ENCODE results near the gene CCDC85A. TPM values are rescaled to one million over a fixed set of nuclear protein-coding genes. Genes with fewer than 3 reads are reported as not detected.

CCDC85A gene
- total RNA-seq, 1 donor from 2014 or later: 0.43 TPM

DNA sequence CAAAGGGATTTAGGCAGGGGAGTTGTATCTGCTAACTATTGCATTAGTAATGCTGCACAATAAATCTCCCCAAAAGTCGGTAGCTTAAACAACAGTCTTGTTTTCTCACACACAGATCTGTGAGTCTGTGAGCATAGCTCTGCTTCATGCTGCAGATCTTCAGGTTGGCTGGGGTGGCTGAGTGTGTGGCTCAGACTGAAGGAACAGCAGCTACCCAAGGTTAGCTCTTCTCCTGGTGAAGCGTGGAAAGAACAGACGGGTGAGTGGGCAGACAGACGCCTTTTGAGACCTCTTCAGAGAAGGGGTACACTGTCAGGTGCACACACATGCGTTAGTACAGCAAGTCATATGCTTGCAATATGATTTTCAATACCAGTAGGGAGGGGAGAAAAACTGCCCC lies 3.9 kb upstream of the CCDC85A start:
- Histone ChIP-seq H3K9ac (no peak overlapping the region), H3K27ac (no peak overlapping the region), H2AFZ (replicated peaks) (no peak overlapping the region), H3K4me2 (no peak overlapping the region), H3K27me3 (peaks cover 97% of the 10 kb centered on the region), H3K36me3 (no peaks in the 10 kb centered on the region), H3K4me1 (peaks cover 21% of the 10 kb centered on the region), H4K20me1 (ENCODE audit: low read depth) (peaks cover 15% of the 10 kb centered on the region), H3F3A (ENCODE audit: low read depth) (peaks cover 15% of the 10 kb centered on the region), H3K9me3 (ENCODE audit: low read depth) (no peaks in the 10 kb centered on the region), H3K79me2 (ENCODE audit: low read depth) (no peaks in the 10 kb centered on the region), H3K4me3 (no peak overlapping the region)
- Mint-ChIP-seq H3K4me1 (peaks cover 17% of the 10 kb centered on the region), H3K4me3 (no peak overlapping the region), H3K9me3 (no peaks in the 10 kb centered on the region), H3K36me3 (no peaks in the 10 kb centered on the region), H3K27ac (no peak overlapping the region), H3K27me3 (ENCODE audit: insufficient read depth, low read depth) (peaks cover 11% of the 10 kb centered on the region)
- TF ChIP-seq, protein P1, sequence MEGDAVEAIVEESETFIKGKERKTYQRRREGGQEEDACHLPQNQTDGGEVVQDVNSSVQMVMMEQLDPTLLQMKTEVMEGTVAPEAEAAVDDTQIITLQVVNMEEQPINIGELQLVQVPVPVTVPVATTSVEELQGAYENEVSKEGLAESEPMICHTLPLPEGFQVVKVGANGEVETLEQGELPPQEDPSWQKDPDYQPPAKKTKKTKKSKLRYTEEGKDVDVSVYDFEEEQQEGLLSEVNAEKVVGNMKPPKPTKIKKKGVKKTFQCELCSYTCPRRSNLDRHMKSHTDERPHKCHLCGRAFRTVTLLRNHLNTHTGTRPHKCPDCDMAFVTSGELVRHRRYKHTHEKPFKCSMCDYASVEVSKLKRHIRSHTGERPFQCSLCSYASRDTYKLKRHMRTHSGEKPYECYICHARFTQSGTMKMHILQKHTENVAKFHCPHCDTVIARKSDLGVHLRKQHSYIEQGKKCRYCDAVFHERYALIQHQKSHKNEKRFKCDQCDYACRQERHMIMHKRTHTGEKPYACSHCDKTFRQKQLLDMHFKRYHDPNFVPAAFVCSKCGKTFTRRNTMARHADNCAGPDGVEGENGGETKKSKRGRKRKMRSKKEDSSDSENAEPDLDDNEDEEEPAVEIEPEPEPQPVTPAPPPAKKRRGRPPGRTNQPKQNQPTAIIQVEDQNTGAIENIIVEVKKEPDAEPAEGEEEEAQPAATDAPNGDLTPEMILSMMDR (IDR thresholded peaks at IDR 0.05): no peak
- TF ChIP-seq EZH2phosphoT487 (IDR thresholded peaks at IDR 0.05) (no peak), EZH2 (IDR thresholded peaks at IDR 0.05) (no peak)
- no peak for DNase-seq (ENCODE audit: low spot score)

DNA sequence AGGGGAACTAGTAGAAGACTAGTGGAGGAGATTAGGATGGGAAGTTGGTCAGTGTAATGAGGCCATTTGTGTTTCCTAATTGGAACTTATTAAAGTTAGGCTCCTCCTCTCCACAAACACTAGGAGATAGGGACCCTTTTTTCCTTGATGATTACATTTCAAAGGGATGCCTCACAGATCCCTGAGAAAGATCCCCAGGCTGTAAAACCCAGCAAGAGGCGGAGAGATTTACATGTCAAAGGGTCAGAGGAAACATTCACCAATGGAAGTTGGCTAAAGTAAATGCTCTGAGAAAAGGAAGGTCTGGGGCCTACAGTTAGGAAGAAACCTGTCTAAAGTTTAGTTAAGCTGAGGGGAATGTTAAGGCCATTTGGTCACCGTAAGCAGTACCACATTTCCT lies 1.4 kb upstream of the CCDC85A start:
- Mint-ChIP-seq H3K27ac (no peak overlapping the region), H3K4me3 (peak overlapping the region; percentile 83), H3K36me3 (no peaks in the 10 kb centered on the region), H3K9me3 (no peaks in the 10 kb centered on the region), H3K27me3 (ENCODE audit: insufficient read depth, low read depth) (peaks cover 28% of the 10 kb centered on the region), H3K4me1 (peaks cover 26% of the 10 kb centered on the region)
- Histone ChIP-seq H3K4me3 (peak overlapping the region; percentile 1), H3K4me1 (peaks cover 32% of the 10 kb centered on the region), H3K27me3 (peaks cover 98% of the 10 kb centered on the region), H3K27ac (no peak overlapping the region), H4K20me1 (ENCODE audit: low read depth) (peaks cover 15% of the 10 kb centered on the region), H3K9me3 (ENCODE audit: low read depth) (no peaks in the 10 kb centered on the region), H3K36me3 (no peaks in the 10 kb centered on the region), H3K4me2 (peak overlapping the region; percentile 89), H3K79me2 (ENCODE audit: low read depth) (no peaks in the 10 kb centered on the region), H2AFZ (replicated peaks) (no peak overlapping the region), H3K9ac (no peak overlapping the region), H3F3A (ENCODE audit: low read depth) (peaks cover 24% of the 10 kb centered on the region)
- TF ChIP-seq EZH2phosphoT487 (IDR thresholded peaks at IDR 0.05) (no peak), EZH2 (IDR thresholded peaks at IDR 0.05) (no peak)
- TF ChIP-seq, protein P1 (IDR thresholded peaks at IDR 0.05): no peak
- peak; percentile 72 for DNase-seq (ENCODE audit: low spot score)

DNA sequence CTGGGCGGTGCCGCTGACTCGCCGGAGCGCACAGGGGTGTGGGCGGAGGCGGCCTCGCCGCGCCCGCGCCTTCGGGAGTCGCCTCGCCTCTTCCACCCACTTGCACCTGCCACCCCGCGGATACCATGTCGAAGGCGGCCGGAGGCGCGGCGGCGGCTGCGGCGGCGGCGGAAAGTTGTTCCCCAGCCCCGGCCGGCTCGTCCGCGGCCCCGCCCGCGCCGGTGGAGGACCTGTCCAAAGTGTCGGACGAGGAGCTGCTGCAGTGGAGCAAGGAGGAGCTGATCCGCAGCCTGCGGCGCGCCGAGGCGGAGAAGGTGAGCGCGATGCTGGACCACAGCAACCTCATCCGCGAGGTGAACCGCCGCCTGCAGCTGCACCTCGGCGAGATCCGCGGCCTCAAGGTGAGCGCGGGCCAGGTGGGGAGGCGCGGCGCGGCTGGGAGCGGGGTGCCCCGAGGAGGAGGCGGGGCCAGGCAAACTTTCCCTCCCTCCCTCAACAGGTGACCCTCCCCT lies 766 bp downstream of the CCDC85A start:
- H3K27ac Mint-ChIP-seq: no peak overlapping the region
- H3K27me3 Mint-ChIP-seq (ENCODE audit: insufficient read depth, low read depth): peaks cover 28% of the 10 kb centered on the region
- H3K4me2 ChIP-seq: peak overlapping the region; percentile 89
- peak overlapping the region; percentile 83 for H2AFZ ChIP-seq (replicated peaks)
- no peak for TF ChIP-seq EZH2phosphoT487 (IDR thresholded peaks at IDR 0.05)
- no peak for TF ChIP-seq EZH2 (IDR thresholded peaks at IDR 0.05)
- TF ChIP-seq, protein P1 (IDR thresholded peaks at IDR 0.05): no peak
- H4K20me1 ChIP-seq (ENCODE audit: low read depth): peaks cover 15% of the 10 kb centered on the region
- H3K9me3 ChIP-seq (ENCODE audit: low read depth): no peaks in the 10 kb centered on the region
- no peaks in the 10 kb centered on the region for H3K36me3 Mint-ChIP-seq
- no peaks in the 10 kb centered on the region for H3K36me3 ChIP-seq
- peaks cover 98% of the 10 kb centered on the region for H3K27me3 ChIP-seq
- peaks cover 24% of the 10 kb centered on the region for H3F3A ChIP-seq (ENCODE audit: low read depth)
- H3K4me3 ChIP-seq: peak overlapping the region; percentile 68
- no peaks in the 10 kb centered on the region for H3K9me3 Mint-ChIP-seq
- peak overlapping the region; percentile 90 for H3K4me3 Mint-ChIP-seq
- H3K9ac ChIP-seq: no peak overlapping the region
- no peak overlapping the region for H3K27ac ChIP-seq
- peak; percentile 73 for DNase-seq (ENCODE audit: low spot score)
- H3K79me2 ChIP-seq (ENCODE audit: low read depth): no peaks in the 10 kb centered on the region
- H3K4me1 Mint-ChIP-seq: peaks cover 26% of the 10 kb centered on the region
- peaks cover 32% of the 10 kb centered on the region for H3K4me1 ChIP-seq

All from neural progenitor cell (in vitro differentiated cells).